HUDEP-2 (cell line): ENCODE measurements around the gene BRD4.
A peak's percentile ranks its signal among the peaks of the same experiment; 100 is the strongest.

Experiments
- DNase-seq, 76 experiments: peaks; one replicate each; lab custom pipeline; 2025; ENCODE audit not compliant: unreplicated experiment in 76 of 76; lab: John Stamatoyannopoulos, UW

Gene BRD4

GRCh38 chr19:15199661-15200552 lies 132.4 kb downstream of the BRD4 start:
- DNase-seq: no peak

- DNase-seq: no peak
These were observed 133.2 kb downstream of the BRD4 start for GRCh38 chr19:15198951-15199660.

GRCh38 chr19:15197942-15198341 lies 134.4 kb downstream of the BRD4 start:
- DNase-seq: peak in 3 of 76 experiments; percentile 12 to 24 (median 13)

- DNase-seq: no peak
These were observed 134.9 kb downstream of the BRD4 start for GRCh38 chr19:15197275-15197941.

GRCh38 chr19:15196360-15197005 lies 135.9 kb downstream of the BRD4 start:
- DNase-seq: no peak

GRCh38 chr19:15195371-15196334 lies 136.7 kb downstream of the BRD4 start:
- peak in 1 of 76 experiments; percentile 11 for DNase-seq

GRCh38 chr19:15194938-15195337 lies 137.4 kb downstream of the BRD4 start:
- DNase-seq: no peak

- no peak for DNase-seq
These were observed 140.4 kb downstream of the BRD4 start for GRCh38 chr19:15191982-15192381.

GRCh38 chr19:15191514-15191913 lies 140.8 kb downstream of the BRD4 start:
- DNase-seq: no peak

- DNase-seq: no peak
These were observed 143.5 kb downstream of the BRD4 start for GRCh38 chr19:15188851-15189250.

- peak in 5 of 76 experiments; percentile 11 to 33 (median 24) for DNase-seq
These were observed 145.0 kb downstream of the BRD4 start for GRCh38 chr19:15187026-15188007.
